SJCRH30 (cell line): Measurements from ENCODE around the gene CIAO1. TPM values are rescaled to one million over a fixed set of nuclear protein-coding genes. Genes with fewer than 3 reads are reported as not detected.
"Not testable (repeated sequence)": the region's sequence is repeated elsewhere in the genome, so short reads cannot be mapped to it uniquely, and the experiment has no call there.

Source experiments
- DNase-seq, 2 experiments: peaks; one replicate each; pipeline ENCODE4 v3.0.0-alpha.2; 2015 to 2020
- H3K27ac ChIP-seq: fragments of 250-450 bp; sonication (Bioruptor Pico); 2 replicates; pipeline ENCODE4 v1.5.1; 2020; ENCODE audit warnings: mild to moderate bottlenecking, moderate library complexity
- H3K27me3 ChIP-seq: fragments of 250-450 bp; sonication (Bioruptor Pico); 2 replicates; pipeline ENCODE4 v1.5.1; 2020; ENCODE audit warnings: mild to moderate bottlenecking, moderate library complexity
- H3K36me3 ChIP-seq: fragments of 250-450 bp; sonication (Bioruptor Pico); 2 replicates; pipeline ENCODE4 v1.5.1; 2020; ENCODE audit warnings: mild to moderate bottlenecking, moderate library complexity
- H3K4me1 ChIP-seq: fragments of 250-450 bp; sonication (Bioruptor Pico); 2 replicates; pipeline ENCODE4 v1.5.1; 2020; ENCODE audit warnings: mild to moderate bottlenecking, moderate library complexity
- H3K4me3 ChIP-seq: fragments of 250-450 bp; sonication (Bioruptor Pico); 2 replicates; pipeline ENCODE4 v1.5.1; 2020; ENCODE audit warnings: mild to moderate bottlenecking, moderate library complexity
- H3K9me3 ChIP-seq: fragments of 250-450 bp; sonication (Bioruptor Pico); replicated peaks from 2 replicates; pipeline ENCODE4 v1.5.1; 2020; ENCODE audit warnings: mild to moderate bottlenecking, moderate library complexity
- total RNA-seq: library from RNA; depleted of rRNA; stranded (reverse); fragments of >200 nt; shearing (Covaris generic); gene quantifications from 2 replicates; pipeline ENCODE4 v1.2.3, GENCODE V29; 2014

The CIAO1 gene
- total RNA-seq, 1 experiment from 2014 or later, result 59.2 TPM

GRCh38 chr2:96276787-96277499 lies 10.9 kb downstream of the CIAO1 start:
- Histone ChIP-seq H3K4me1 (no peaks in the 10 kb centered on the region), H3K27me3 (no peaks in the 10 kb centered on the region), H3K4me3 (no peak overlapping the region), H3K36me3 (peaks cover 87% of the 10 kb centered on the region), H3K9me3 (no peaks in the 10 kb centered on the region), H3K27ac (no peak overlapping the region)
- no peak for DNase-seq

DNA sequence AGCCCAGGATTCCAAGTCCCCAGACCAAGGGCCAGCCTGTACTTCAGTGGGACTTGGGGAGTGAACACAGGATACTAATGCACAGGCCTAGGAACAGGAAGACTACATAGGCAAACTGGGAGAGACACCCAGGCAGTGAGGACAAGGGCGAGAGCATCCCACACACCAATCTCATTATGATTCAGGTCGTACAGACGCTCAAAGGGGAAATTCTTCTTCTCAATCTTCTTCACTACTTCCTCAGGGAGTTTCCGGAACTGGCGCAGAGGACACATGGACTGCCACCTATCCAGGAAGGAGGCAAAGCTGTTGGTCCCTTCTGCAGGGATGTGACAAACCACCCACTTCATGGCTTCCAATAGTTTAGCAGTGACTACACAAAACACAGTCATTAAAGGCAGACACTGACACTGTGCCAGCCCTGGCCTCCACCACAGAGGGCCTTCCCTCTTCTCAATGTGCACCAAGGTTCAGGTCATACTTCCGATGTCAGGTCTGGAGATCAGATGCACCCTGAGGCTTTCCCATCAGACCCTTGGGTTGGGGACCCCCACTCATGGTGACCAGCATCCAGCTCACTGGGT lies 21.3 kb downstream of the CIAO1 start:
- no peaks in the 10 kb centered on the region for H3K27me3 ChIP-seq
- no peak for DNase-seq
- peaks cover 96% of the 10 kb centered on the region for H3K36me3 ChIP-seq
- no peak overlapping the region for H3K27ac ChIP-seq
- H3K4me3 ChIP-seq, result no peak overlapping the region
- no peaks in the 10 kb centered on the region for H3K4me1 ChIP-seq
- no peaks in the 10 kb centered on the region for H3K9me3 ChIP-seq

- peaks cover 99% of the 10 kb centered on the region for H3K36me3 ChIP-seq
- no peak overlapping the region for H3K4me3 ChIP-seq
- H3K27ac ChIP-seq, result no peak overlapping the region
- H3K4me1 ChIP-seq, result no peaks in the 10 kb centered on the region
- no peak for DNase-seq
- no peaks in the 10 kb centered on the region for H3K9me3 ChIP-seq
- no peaks in the 10 kb centered on the region for H3K27me3 ChIP-seq
Measured at GRCh38 chr2:96291751-96292150, 25.7 kb downstream of the CIAO1 start.

DNA sequence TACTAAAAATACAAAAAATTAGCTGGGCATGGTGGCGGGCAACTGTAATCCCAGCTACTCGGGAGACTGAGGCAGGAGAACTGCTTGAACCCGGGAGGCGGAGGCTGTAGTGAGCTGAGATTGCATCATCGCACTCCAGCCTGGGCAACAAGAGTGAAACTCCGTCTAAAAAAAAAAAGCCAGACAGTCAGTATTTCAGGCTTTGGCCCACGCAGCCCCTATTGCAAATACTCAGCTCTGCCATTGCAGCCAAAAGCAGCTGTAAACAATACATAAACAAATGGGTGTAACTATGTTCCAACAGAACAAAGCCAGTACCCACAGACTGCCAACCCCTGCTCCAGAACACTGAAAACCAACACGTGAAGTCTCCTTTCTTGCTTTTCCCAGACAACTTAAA lies 28.2 kb downstream of the CIAO1 start:
- peaks cover 99% of the 10 kb centered on the region for H3K36me3 ChIP-seq
- not testable (repeated sequence) for H3K27ac ChIP-seq, H3K9me3 ChIP-seq, DNase-seq, H3K4me3 ChIP-seq, H3K27me3 ChIP-seq, H3K4me1 ChIP-seq

GRCh38 chr2:96296925-96297324 lies 30.9 kb downstream of the CIAO1 start:
- Histone ChIP-seq H3K4me1 (no peaks in the 10 kb centered on the region), H3K36me3 (peaks cover 98% of the 10 kb centered on the region), H3K27ac (no peak overlapping the region), H3K4me3 (no peak overlapping the region), H3K9me3 (no peaks in the 10 kb centered on the region), H3K27me3 (no peaks in the 10 kb centered on the region)
- no peak for DNase-seq

DNA sequence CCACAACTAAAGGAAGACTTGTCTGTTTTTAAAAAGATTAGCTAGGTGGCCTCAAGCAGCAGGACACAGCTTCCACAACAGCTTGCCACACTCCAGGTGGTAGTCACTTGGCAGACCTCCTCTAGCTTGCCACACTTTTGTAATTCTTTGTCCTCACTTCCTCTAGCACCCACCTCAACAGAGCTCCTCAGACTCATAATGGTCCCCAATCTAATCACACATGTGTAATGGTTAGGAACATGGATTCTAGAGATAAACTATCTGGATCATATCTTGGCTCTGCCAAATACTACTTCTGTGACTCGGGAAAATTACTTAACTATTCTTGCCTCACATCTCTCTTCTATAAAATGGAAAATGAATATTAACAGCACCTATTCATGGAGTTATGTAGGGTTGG lies 35.8 kb downstream of the CIAO1 start:
- no peak overlapping the region for H3K4me3 ChIP-seq
- no peak for DNase-seq
- no peaks in the 10 kb centered on the region for H3K9me3 ChIP-seq
- peaks cover 75% of the 10 kb centered on the region for H3K36me3 ChIP-seq
- peaks cover 11% of the 10 kb centered on the region for H3K4me1 ChIP-seq
- H3K27ac ChIP-seq, result no peak overlapping the region
- H3K27me3 ChIP-seq, result no peaks in the 10 kb centered on the region

DNA sequence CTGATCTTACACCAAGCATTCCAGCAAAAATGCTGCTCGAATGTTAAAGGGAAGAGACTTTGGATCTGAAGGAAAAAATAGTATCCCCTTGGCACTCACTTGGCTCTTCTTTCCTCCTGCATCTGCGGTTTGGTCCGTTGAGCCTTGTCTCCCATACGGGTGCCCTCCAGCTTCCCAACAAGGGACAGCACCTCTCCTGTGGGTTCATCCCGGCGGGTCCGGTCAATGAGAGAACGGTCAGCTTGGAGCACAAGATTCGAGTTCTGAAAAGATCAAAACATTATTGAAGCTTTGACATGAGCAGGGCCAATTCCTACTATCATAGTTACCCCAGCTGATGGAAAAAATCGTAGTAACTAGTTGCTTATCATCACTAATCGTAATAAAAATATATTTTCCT lies 38.6 kb downstream of the CIAO1 start:
- no peaks in the 10 kb centered on the region for H3K9me3 ChIP-seq
- H3K27ac ChIP-seq, result peak overlapping the region; percentile 86
- DNase-seq, result peak in 1 of 2 experiments; percentile 15
- peak overlapping the region; percentile 83 for H3K4me3 ChIP-seq
- no peaks in the 10 kb centered on the region for H3K27me3 ChIP-seq
- peaks cover 11% of the 10 kb centered on the region for H3K4me1 ChIP-seq
- H3K36me3 ChIP-seq, result peaks cover 48% of the 10 kb centered on the region

DNA sequence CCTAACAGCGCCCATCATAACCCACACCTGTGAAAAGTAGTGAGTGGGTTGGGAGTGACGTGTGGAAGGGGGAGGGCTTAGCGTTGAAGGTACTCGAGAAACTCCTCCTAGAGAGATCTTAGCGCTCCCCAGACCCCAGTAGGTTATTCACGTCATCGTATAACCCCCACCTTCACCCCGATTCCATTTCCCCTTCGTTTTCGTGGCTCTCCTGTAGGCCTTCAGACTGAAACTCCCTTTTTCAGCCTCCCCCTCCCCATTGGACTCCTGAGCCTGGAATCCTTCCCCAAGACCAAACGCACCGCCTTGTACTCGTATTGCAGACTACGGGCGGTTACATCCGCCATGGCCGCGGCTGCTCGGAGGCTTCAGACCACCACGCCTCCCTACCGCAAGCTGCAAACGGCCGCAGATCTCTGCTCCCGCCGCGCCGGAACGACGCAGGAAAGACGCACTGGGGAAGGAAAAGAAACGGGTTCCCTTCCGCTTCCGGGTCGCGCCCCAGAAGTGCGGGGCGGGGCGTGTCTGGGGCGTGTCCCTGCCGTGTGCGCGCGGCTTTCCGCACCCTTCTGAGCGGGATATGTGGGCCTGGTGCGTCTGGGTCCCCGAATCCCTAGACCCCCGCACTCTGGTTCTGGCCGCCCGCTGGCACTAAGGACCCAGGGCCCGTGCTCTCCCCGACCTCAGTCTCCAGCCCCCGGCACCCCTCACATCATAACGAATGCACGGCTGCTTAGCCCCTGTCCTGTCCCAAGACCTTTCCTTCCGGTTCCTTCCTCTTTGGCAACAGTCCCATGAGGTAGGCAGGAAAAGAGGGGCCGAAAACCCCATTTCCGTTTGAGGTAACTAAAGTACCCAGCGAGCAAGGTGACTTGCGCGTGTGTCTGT lies 39.3 kb downstream of the CIAO1 start, which contains the start of gene SNRNP200:
TSS of gene SNRNP200 (minus strand) at position 456 of the 888 bp plus-strand sequence. CDS start at position 347, 109 bp downstream.
- Histone ChIP-seq H3K27ac (peak within 1 kb of the TSS; percentile 86), H3K4me3 (peak within 1 kb of the TSS; percentile 83), H3K9me3 (no peaks in the 10 kb centered on the region), H3K4me1 (peaks cover 11% of the 10 kb centered on the region), H3K36me3 (peaks cover 40% of the 10 kb centered on the region), H3K27me3 (no peaks in the 10 kb centered on the region)
- DNase-seq, result peak; percentile 90 to 94

- Histone ChIP-seq H3K9me3 (no peaks in the 10 kb centered on the region), H3K27ac (peak overlapping the region; percentile 86), H3K36me3 (peaks cover 36% of the 10 kb centered on the region), H3K27me3 (no peaks in the 10 kb centered on the region), H3K4me1 (peaks cover 11% of the 10 kb centered on the region), H3K4me3 (peak overlapping the region; percentile 83)
- DNase-seq, result no peak
Measured at GRCh38 chr2:96305979-96306308, 39.9 kb downstream of the CIAO1 start.

- H3K36me3 ChIP-seq, result peaks cover 32% of the 10 kb centered on the region
Measured at GRCh38 chr2:96306370-96306769, 40.3 kb downstream of the CIAO1 start.

DNA sequence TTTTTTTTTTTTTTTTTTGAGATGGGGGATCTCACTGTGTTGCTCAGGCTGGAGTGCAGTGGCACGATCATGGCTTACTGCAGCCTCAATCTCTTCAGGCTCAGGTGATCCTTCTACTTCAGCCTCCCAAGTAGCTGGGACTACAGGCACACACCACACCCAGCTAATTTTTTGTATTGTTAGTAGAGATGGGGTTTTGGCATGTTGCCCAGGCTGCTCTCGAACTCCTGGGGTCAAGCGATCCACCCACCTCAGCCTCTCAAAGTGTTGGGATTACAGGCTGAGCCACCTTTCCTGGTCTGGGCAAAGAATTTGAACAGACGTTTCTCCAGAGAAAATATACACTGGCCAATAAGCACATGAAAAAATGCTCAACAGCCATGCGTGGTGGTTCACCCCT lies 42.2 kb downstream of the CIAO1 start:
- Histone ChIP-seq H3K27me3 (no peaks in the 10 kb centered on the region), H3K9me3 (no peaks in the 10 kb centered on the region), H3K27ac (no peak overlapping the region), H3K4me1 (peaks cover 11% of the 10 kb centered on the region), H3K4me3 (no peak overlapping the region), H3K36me3 (peaks cover 13% of the 10 kb centered on the region)
- DNase-seq, result peak in 1 of 2 experiments; percentile 25

More at GRCh38 chr2:96306370-96306769, 40.3 kb downstream of the CIAO1 start:
- H3K9me3 ChIP-seq, result no peaks in the 10 kb centered on the region
- peak overlapping the region; percentile 86 for H3K27ac ChIP-seq
- peak overlapping the region; percentile 83 for H3K4me3 ChIP-seq
- DNase-seq, result peak in 1 of 2 experiments; percentile 19
- peaks cover 11% of the 10 kb centered on the region for H3K4me1 ChIP-seq
- no peaks in the 10 kb centered on the region for H3K27me3 ChIP-seq

DNA sequence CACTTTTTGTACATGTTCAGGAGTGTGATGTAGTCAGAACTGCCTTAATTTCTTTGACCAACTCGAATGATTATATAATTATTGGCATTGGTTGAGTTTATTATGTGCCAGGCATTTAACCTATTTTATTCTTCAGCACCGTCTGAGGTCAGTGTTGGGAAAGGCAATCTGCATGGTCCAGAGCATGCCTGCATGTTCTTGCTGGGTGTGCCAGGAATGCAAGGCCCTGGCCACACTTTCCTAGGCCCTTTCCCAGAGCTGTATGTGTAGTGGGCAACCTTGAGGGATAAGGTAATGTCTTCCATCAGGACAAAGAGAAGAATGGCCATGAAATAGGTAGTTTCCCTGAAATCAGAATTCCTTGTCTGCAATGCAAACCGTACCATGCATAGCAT lies 49.0 kb downstream of the CIAO1 start:
- no peak for DNase-seq
- no peak overlapping the region for H3K4me3 ChIP-seq
- peak overlapping the region; percentile 83 for H3K27ac ChIP-seq
- no peaks in the 10 kb centered on the region for H3K9me3 ChIP-seq
- peaks cover 19% of the 10 kb centered on the region for H3K4me1 ChIP-seq
- no peaks in the 10 kb centered on the region for H3K27me3 ChIP-seq
- no peaks in the 10 kb centered on the region for H3K36me3 ChIP-seq

DNA sequence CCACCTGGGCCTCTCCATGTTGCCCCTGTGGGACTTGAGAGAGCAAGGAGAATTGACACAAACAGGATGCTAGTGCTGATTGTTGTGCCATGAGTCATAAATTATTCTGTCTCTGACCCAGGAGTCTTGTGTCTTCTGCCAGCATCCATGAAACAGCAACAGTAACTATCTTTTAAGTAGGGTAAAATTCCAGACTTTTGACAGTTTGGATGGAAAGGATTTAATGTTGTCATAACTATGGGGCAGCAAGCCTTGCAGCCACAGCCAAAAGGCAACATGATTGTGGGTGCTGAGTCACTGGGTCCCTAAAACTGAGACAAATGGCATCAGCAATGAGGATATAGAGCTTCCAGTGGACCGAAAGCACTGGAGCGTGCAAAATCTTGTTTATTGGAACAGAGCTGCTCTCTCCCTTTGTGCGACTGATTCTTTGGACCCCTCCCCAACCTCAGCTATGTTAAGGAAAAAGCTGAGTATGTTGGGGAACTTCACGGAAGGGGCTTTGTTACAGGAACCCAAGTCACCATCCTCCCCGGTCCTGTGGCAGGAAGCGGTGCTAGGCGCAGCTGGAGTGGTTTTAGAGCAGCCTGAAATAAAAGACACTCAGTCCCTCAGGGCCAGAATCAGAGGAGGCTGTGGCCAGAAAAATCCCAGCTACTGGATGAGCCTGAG lies 49.5 kb downstream of the CIAO1 start:
- Histone ChIP-seq H3K9me3 (no peaks in the 10 kb centered on the region), H3K27ac (peak overlapping the region; percentile 83), H3K4me3 (peak overlapping the region; percentile 42), H3K36me3 (no peaks in the 10 kb centered on the region), H3K4me1 (peaks cover 19% of the 10 kb centered on the region), H3K27me3 (no peaks in the 10 kb centered on the region)
- peak; percentile 74 to 86 for DNase-seq

DNA sequence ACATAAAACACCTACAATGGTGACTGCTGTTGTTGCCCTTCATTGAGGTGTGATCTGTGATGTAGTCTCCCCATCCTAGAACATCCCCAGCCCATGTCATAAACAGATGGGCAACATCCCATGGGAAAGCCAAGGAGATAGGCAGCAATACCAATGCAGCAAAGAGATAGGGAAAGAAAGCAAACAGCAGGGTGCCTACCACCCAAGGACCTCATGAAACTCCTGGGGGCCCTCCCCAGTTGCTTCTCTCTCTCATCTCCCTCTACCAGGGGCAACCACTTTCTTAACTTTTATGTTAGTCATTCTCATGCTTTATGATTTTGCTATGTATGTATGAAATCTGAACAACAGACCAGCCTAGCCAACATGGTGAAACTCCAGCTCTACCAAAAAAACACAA lies 51.0 kb downstream of the CIAO1 start:
- no peaks in the 10 kb centered on the region for H3K27me3 ChIP-seq
- H3K27ac ChIP-seq, result no peak overlapping the region
- no peak for DNase-seq
- H3K36me3 ChIP-seq, result no peaks in the 10 kb centered on the region
- H3K4me3 ChIP-seq, result no peak overlapping the region
- H3K9me3 ChIP-seq, result no peaks in the 10 kb centered on the region
- H3K4me1 ChIP-seq, result peaks cover 19% of the 10 kb centered on the region
